Caco-2 (cell line): ENCODE results near the gene PPP1R14B. TPM values are rescaled to one million over a fixed set of nuclear protein-coding genes. Genes with fewer than 3 reads are reported as not detected.
A peak's percentile ranks its signal among the peaks of the same experiment; 100 is the strongest.

Experiments used
- BruUV-seq: library from RNA; stranded (reverse); fragments of 400-500 nt; replicated peaks from 2 replicates; lab custom pipeline; 2021; lab: Mats Ljungman, UMichigan
- CTCF ChIA-PET: fragments of 300-600 bp; sonication (Branson Sonifier 250); formaldehyde crosslinking; loops from one replicate; lab custom pipeline; 2022; ENCODE audit warnings: antibody characterized with exemption; lab: Charles Lee
- POLR2A ChIA-PET: fragments of 300-600 bp; sonication (Branson Sonifier 250); formaldehyde crosslinking; loops from one replicate; lab custom pipeline; 2022; ENCODE audit warnings: antibody characterized with exemption; lab: Charles Lee
- DNase-seq, 2 experiments: peaks; one replicate each; pipeline versions ENCODE4 v3.0.0 to v3.0.0-alpha.2; 2020 to 2022
- H3K27me3 ChIP-seq: replicated peaks from 2 replicates; pipeline ENCODE4 v1.6.0; 2011; ENCODE audit warnings: low read length; ENCODE audit not compliant: control insufficient read depth, insufficient read depth
- H3K36me3 ChIP-seq: 2 replicates; pipeline ENCODE4 v1.5.1; 2011; ENCODE audit warnings: low read length; ENCODE audit not compliant: control insufficient read depth, insufficient read depth
- H3K4me1 ChIP-seq: fragments of 250-450 bp; sonication (Bioruptor Pico); 2 replicates; pipeline ENCODE4 v1.5.1; 2020; ENCODE audit warnings: mild to moderate bottlenecking
- H3K4me3 ChIP-seq: 2 replicates; pipeline ENCODE4 v1.5.1; 2011; ENCODE audit warnings: low read depth, mild to moderate bottlenecking, control low read depth, low read length
- H3K9me3 ChIP-seq: fragments of 250-450 bp; sonication (Bioruptor Pico); 2 replicates; pipeline ENCODE4 v1.5.1; 2020; ENCODE audit warnings: mild to moderate bottlenecking, moderate library complexity
- H3K27ac Mint-ChIP-seq: one replicate; pipeline ENCODE4 v1.8.0; 2022; ENCODE audit warnings: mixed read lengths; ENCODE audit not compliant: unreplicated experiment
- H3K27me3 Mint-ChIP-seq: one replicate; pipeline ENCODE4 v1.8.0; 2022; ENCODE audit warnings: mixed read lengths; ENCODE audit not compliant: insufficient read depth, unreplicated experiment
- H3K36me3 Mint-ChIP-seq: one replicate; pipeline ENCODE4 v1.8.0; 2022; ENCODE audit warnings: mild to moderate bottlenecking, mixed read lengths; ENCODE audit not compliant: insufficient read depth, unreplicated experiment
- H3K4me1 Mint-ChIP-seq: one replicate; pipeline ENCODE4 v1.8.0; 2022; ENCODE audit warnings: low read depth, mixed read lengths; ENCODE audit not compliant: unreplicated experiment
- H3K4me3 Mint-ChIP-seq: one replicate; pipeline ENCODE4 v1.8.0; 2022; ENCODE audit warnings: mild to moderate bottlenecking, moderate library complexity, mixed read lengths; ENCODE audit not compliant: unreplicated experiment
- H3K9me3 Mint-ChIP-seq: one replicate; pipeline ENCODE4 v1.8.0; 2022; ENCODE audit warnings: mixed read lengths; ENCODE audit not compliant: unreplicated experiment
- intact Hi-C: fragments of 100-400 bp; cut with micrococcal nuclease; formaldehyde crosslinking; loops from one replicate; pipeline ENCODE4 v1.10.0; 2022; ENCODE audit not compliant: unreplicated experiment
- total RNA-seq: library from RNA; stranded (reverse); gene quantifications from 2 replicates; pipeline ENCODE4 v1.2.3, GENCODE V29; 2022
- TF ChIP-seq, protein P1 (sequence below), 2 experiments: fragments of 200-600 bp in 1 of 2; IDR thresholded peaks; 1 replicate in 1 of 2; 2 replicates in 1 of 2; pipeline versions ENCODE4 v1.5.1 to v1.8.0; 2011 to 2022; ENCODE audit warnings: antibody characterized with exemption in 1 of 2, control low read depth in 1 of 2, inconsistent platforms in 1 of 2, low read depth in 1 of 2, low read length in 1 of 2, mild to moderate bottlenecking in 1 of 2, moderate library complexity in 1 of 2; ENCODE audit not compliant: insufficient read depth in 1 of 2, severe bottlenecking in 1 of 2, unreplicated experiment in 1 of 2

PPP1R14B gene
- total RNA-seq, 1 experiment from 2014 or later: 162 TPM

DNA sequence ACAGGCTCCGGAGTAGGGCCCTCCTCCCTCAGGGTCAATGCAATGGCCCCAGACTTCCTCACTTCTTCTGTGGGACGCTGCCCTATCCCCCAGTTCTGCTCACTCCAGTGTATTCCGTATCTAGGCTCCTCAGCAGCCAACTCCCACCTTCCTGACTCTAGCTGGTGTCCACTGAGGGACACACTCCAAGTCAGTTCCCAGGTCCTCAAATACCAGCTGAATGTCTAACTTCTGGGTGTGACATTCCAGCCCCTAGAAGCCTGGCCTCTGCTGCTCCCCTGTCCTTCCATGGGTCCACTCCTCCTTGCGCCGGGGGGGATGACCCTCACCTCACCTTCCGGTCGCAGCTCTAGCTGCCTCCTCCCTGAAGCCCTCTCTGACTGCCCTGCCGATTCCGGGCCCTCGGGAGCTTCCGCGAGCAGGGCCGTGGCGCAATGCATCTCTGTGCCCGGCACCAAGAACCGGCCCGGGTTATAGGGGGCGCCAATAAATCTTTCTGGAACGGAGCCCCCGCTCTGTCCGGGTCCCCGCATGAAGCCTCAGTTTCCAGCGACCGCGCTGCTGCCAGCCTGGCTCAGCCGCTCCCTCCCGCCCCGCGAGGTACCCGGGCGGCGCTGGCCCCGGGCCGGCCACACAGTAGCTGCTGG, 22.3 kb upstream of the PPP1R14B start:
- Histone ChIP-seq H3K27me3 (no peaks in the 10 kb centered on the region), H3K4me1 (peaks cover 21% of the 10 kb centered on the region), H3K36me3 (peaks cover 4% of the 10 kb centered on the region), H3K4me3 (peak overlapping the region; percentile 85), H3K9me3 (no peaks in the 10 kb centered on the region)
- POLR2A ChIA-PET: interaction anchor here (1.3 to 3.5 kb wide), 6 partner anchors 16 to 84 kb away, joined by 4 to 22 read pairs (median 9); partner anchors contain the start of genes BAD, ESRRA, FKBP2 and PPP1R14B
- TF ChIP-seq, protein P1, sequence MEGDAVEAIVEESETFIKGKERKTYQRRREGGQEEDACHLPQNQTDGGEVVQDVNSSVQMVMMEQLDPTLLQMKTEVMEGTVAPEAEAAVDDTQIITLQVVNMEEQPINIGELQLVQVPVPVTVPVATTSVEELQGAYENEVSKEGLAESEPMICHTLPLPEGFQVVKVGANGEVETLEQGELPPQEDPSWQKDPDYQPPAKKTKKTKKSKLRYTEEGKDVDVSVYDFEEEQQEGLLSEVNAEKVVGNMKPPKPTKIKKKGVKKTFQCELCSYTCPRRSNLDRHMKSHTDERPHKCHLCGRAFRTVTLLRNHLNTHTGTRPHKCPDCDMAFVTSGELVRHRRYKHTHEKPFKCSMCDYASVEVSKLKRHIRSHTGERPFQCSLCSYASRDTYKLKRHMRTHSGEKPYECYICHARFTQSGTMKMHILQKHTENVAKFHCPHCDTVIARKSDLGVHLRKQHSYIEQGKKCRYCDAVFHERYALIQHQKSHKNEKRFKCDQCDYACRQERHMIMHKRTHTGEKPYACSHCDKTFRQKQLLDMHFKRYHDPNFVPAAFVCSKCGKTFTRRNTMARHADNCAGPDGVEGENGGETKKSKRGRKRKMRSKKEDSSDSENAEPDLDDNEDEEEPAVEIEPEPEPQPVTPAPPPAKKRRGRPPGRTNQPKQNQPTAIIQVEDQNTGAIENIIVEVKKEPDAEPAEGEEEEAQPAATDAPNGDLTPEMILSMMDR (IDR thresholded peaks at IDR 0.05; ENCODE audit: insufficient read depth in 1 of 2, low read depth in 1 of 2, low read length in 1 of 2, severe bottlenecking in 1 of 2, unreplicated experiment in 1 of 2): no peak
- Mint-ChIP-seq H3K9me3 (no peaks in the 10 kb centered on the region), H3K27me3 (no peaks in the 10 kb centered on the region), H3K4me1 (peaks cover 17% of the 10 kb centered on the region), H3K4me3 (peak overlapping the region; percentile 89), H3K36me3 (peaks cover 75% of the 10 kb centered on the region), H3K27ac (peak overlapping the region; percentile 95)
- CTCF ChIA-PET: interaction anchor here (2.0 to 3.8 kb wide), 5 partner anchors 15 to 86 kb away, joined by 12 to 29 read pairs (median 15); partner anchors contain the start of genes BAD, CATSPERZ, GPR137 and PLCB3
- peak; percentile 62 to 67 for DNase-seq
- TSS peak; percentile 55 for BruUV-seq
- intact Hi-C loops: no loop called here

DNA sequence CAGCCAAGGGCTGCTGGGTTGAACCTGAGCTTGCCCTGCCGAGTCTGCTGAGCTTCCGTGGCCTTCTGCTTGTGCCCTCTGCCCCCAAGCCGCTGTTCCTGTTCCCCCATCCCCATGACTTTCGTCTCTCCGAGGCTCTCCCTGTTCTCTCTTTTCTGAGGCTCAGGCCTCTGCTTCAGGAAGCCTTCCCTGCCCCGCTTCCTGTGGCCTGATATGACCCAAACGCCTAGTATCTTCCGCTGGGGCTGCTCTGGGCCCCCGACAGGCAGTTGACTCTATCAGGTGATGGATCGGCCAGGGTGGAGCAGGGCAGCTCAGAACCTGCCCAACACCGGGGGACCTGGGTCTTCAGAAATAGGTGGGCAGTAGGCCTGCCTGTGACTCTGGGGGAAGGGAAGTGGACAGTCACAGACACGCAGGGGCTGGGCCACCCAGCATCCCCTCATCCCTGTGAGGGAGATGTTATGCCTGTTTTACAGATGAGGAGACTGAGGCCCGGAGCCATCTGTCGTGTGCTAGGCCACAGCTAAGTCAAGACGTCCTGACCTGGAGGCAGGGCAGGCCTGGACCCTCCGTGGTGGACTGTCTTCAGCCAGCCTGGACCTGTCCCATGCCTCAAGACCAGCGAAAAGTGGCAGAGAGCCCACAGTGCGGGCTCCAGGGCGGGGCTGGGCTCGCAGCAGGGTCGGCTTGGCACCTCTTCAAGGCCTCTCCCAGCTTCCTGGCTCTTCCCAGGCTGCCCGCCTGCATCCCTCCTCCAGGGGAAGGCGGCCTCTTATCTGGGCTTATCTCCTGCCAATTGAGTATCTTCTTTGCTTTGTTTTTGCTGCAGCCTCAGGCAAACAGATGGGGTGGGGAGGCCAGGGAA, 21.5 kb upstream of the PPP1R14B start:
- no TSS peak for BruUV-seq
- peaks cover 80% of the 10 kb centered on the region for H3K36me3 Mint-ChIP-seq
- peak overlapping the region; percentile 89 for H3K4me3 Mint-ChIP-seq
- DNase-seq: peak; percentile 73 to 85
- no peaks in the 10 kb centered on the region for H3K27me3 Mint-ChIP-seq
- H3K9me3 Mint-ChIP-seq: no peaks in the 10 kb centered on the region
- Histone ChIP-seq H3K36me3 (peaks cover 4% of the 10 kb centered on the region), H3K4me1 (peaks cover 21% of the 10 kb centered on the region), H3K27me3 (no peaks in the 10 kb centered on the region), H3K4me3 (peak overlapping the region; percentile 85), H3K9me3 (no peaks in the 10 kb centered on the region)
- H3K27ac Mint-ChIP-seq: peak overlapping the region; percentile 95
- ChIA-PET CTCF (interaction anchor here (0.7 to 2.7 kb wide), 5 partner anchors 16 to 78 kb away, joined by 4 to 17 read pairs (median 12); partner anchors contain the start of genes CATSPERZ and PLCB3), POLR2A (interaction anchor here (0.5 to 3.5 kb wide), 4 partner anchors 22 to 49 kb away, joined by 3 to 22 read pairs (median 9); partner anchors contain the start of genes FKBP2, PPP1R14B, PRDX5 and TRMT112)
- TF ChIP-seq, protein P1 (IDR thresholded peaks at IDR 0.05; ENCODE audit: insufficient read depth in 1 of 2, low read depth in 1 of 2, low read length in 1 of 2, severe bottlenecking in 1 of 2, unreplicated experiment in 1 of 2): peak in 1 of 2 experiments; percentile 2
- H3K4me1 Mint-ChIP-seq: peaks cover 17% of the 10 kb centered on the region
- intact Hi-C loops: no loop called here
